Right lobe of liver (tissue), 4 donors: ENCODE results near the gene SORD.

Source experiments
- POLR2A ChIP-seq: fragments of 450-650 bp; IDR thresholded peaks from one replicate; pipeline ENCODE4 v1.6.1; 2017; ENCODE audit warnings: antibody characterized with exemption, mild to moderate bottlenecking
- TF ChIP-seq, protein P1 (sequence below), 4 donors: fragments of 200-600 bp in 3 of 4; fragments of 450-650 bp in 1 of 4; IDR thresholded peaks; one replicate each; pipeline versions ENCODE4 v1.5.1 to v1.8.0; 2016 to 2022; ENCODE audit warnings: antibody characterized with exemption in 4 of 4, mild to moderate bottlenecking in 2 of 4
- donor health status: DM: no; HTN: no; CAD: no.
- donor health status: DM: no; HTN: no; CAD: no.
- donor health status: DM: no; HTN: yes; CAD: no.

DNA sequence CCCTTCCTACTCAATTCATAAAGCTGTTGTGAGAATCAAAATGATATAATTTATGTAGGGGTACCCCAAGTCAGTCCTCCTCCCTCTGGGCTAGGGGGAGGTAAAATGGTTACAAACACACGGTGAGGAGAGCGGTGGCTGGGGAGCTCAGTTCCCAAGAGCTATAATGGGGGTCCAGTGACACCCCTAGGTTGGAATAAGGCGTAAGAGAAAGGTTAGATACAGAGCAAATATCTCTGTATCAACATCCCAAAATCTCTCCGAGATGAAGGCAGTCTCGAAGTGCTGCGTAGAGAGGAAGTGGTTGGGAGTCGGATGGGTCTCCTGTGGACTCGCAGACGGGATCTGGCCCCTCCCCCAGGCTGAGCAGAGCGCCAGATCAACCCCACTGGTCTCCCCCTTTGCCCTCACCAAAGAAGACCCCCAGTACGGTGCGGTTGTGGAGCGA is 89.2 kb downstream of the SORD start:
- TF ChIP-seq, protein P1, sequence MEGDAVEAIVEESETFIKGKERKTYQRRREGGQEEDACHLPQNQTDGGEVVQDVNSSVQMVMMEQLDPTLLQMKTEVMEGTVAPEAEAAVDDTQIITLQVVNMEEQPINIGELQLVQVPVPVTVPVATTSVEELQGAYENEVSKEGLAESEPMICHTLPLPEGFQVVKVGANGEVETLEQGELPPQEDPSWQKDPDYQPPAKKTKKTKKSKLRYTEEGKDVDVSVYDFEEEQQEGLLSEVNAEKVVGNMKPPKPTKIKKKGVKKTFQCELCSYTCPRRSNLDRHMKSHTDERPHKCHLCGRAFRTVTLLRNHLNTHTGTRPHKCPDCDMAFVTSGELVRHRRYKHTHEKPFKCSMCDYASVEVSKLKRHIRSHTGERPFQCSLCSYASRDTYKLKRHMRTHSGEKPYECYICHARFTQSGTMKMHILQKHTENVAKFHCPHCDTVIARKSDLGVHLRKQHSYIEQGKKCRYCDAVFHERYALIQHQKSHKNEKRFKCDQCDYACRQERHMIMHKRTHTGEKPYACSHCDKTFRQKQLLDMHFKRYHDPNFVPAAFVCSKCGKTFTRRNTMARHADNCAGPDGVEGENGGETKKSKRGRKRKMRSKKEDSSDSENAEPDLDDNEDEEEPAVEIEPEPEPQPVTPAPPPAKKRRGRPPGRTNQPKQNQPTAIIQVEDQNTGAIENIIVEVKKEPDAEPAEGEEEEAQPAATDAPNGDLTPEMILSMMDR (IDR thresholded peaks at IDR 0.05): no peak
- TF ChIP-seq POLR2A: no peak
